HepG2 (cell line): ENCODE data around the gene SLBP. TPM values are rescaled to one million over a fixed set of nuclear protein-coding genes. Genes with fewer than 3 reads are reported as not detected.

ENCODE experiments used
- CBX2 ChIP-seq, 2 experiments: fragments of 200-600 bp in 1 of 2; sonication (generic); formaldehyde crosslinking in 1 of 2; IDR thresholded peaks; 2 replicates each; pipeline versions ENCODE4 v1.7.0 to v1.8.1; 2018 to 2022; ENCODE audit warnings: low read depth in 2 of 2, low read length in 1 of 2, mild to moderate bottlenecking in 1 of 2, missing genetic modification reagents in 1 of 2
- GZF1 ChIP-seq: sonication (generic); formaldehyde crosslinking; IDR thresholded peaks from 2 replicates; pipeline ENCODE4 v1.5.1; 2020; ENCODE audit warnings: mild to moderate bottlenecking, missing genetic modification reagents
- MIER2 ChIP-seq: IDR thresholded peaks from 2 replicates; pipeline ENCODE4 v1.6.1; 2016; ENCODE audit warnings: missing biosample characterization, missing genetic modification reagents
- MYC ChIP-seq: sonication (generic); formaldehyde crosslinking; IDR thresholded peaks from 2 replicates; pipeline ENCODE4 v1.9.0; 2021; ENCODE audit warnings: missing genetic modification reagents, borderline replicate concordance
- PATZ1 ChIP-seq: sonication (generic); formaldehyde crosslinking; IDR thresholded peaks from 2 replicates; pipeline ENCODE4 v1.4.0; 2020; ENCODE audit warnings: missing genetic modification reagents
- RAD21 ChIP-seq: fragments of 450-650 bp; formaldehyde crosslinking; IDR thresholded peaks from 2 replicates; pipeline ENCODE4 v1.5.0; 2020; ENCODE audit warnings: mild to moderate bottlenecking
- RARG ChIP-seq: sonication (generic); formaldehyde crosslinking; IDR thresholded peaks from 2 replicates; pipeline ENCODE4 v1.4.0; 2020; ENCODE audit warnings: low read depth, mild to moderate bottlenecking, missing genetic modification reagents
- SNAPC2 ChIP-seq: sonication (generic); formaldehyde crosslinking; IDR thresholded peaks from 2 replicates; pipeline ENCODE4 v1.8.1; 2022; ENCODE audit warnings: mild to moderate bottlenecking, missing genetic modification reagents
- SRSF9 ChIP-seq: fragments of 200-400 bp; formaldehyde crosslinking; IDR thresholded peaks from 2 replicates; pipeline ENCODE4 v1.6.1; 2018; ENCODE audit warnings: borderline replicate concordance, mild to moderate bottlenecking, low read depth, low read length; ENCODE audit not compliant: insufficient read depth, poor library complexity, severe bottlenecking
- SRY ChIP-seq: sonication (generic); formaldehyde crosslinking; IDR thresholded peaks from 2 replicates; pipeline ENCODE4 v1.8.0; 2022; ENCODE audit warnings: mild to moderate bottlenecking, missing genetic modification reagents
- TARDBP ChIP-seq: sonication (generic); formaldehyde crosslinking; IDR thresholded peaks from 2 replicates; pipeline ENCODE4 v1.8.0; 2022; ENCODE audit warnings: mild to moderate bottlenecking, missing genetic modification reagents
- THAP11 ChIP-seq: IDR thresholded peaks from 2 replicates; pipeline ENCODE4 v1.6.1; 2016; ENCODE audit warnings: missing biosample characterization, missing genetic modification reagents
- ZNF589 ChIP-seq: sonication (generic); formaldehyde crosslinking; conservative IDR thresholded peaks from 2 replicates; pipeline ENCODE4 v1.8.0; 2022; ENCODE audit warnings: mild to moderate bottlenecking, moderate library complexity, missing genetic modification reagents
- ZNF75D ChIP-seq: sonication (generic); formaldehyde crosslinking; IDR thresholded peaks from 2 replicates; pipeline ENCODE4 v1.8.1; 2023; ENCODE audit warnings: missing genetic modification reagents, mild to moderate bottlenecking, borderline replicate concordance
- polyA plus RNA-seq, 8 experiments: library from polyadenylated mRNA; depleted of rRNA in 3 of 8; stranded (reverse) in 7 of 8; unstranded in 1 of 8; fragments of >200 nt; fragmentation: Illumina TruSeq in 4 of 8; extraction: Trizol in 4 of 8; gene quantifications; 2 replicates each; pipeline versions ENCODE4 v1.2.1 to v1.2.3, GENCODE V29; 2011 to 2016; ENCODE audit warnings: low read depth in 4 of 8, missing spikeins in 1 of 8, mixed read lengths in 1 of 8; ENCODE audit not compliant: insufficient read depth in 1 of 8
- total RNA-seq, 5 experiments: library from RNA; depleted of rRNA; stranded (reverse); fragments of >200 nt; fragmentation: Illumina TruSeq; extraction: Trizol; gene quantifications; 2 replicates each; pipeline ENCODE4 v1.2.3, GENCODE V29; 2016; ENCODE audit warnings: low read depth in 1 of 5
- TF ChIP-seq, protein P1 (sequence below): sonication (generic); formaldehyde crosslinking; conservative IDR thresholded peaks from 2 replicates; pipeline ENCODE4 v1.4.0; 2020; ENCODE audit warnings: mild to moderate bottlenecking, missing genetic modification reagents, moderate library complexity
- TF ChIP-seq, protein P2 (sequence below): sonication (generic); formaldehyde crosslinking; conservative IDR thresholded peaks from 2 replicates; pipeline ENCODE4 v1.4.0; 2020; ENCODE audit warnings: missing genetic modification reagents
- TF ChIP-seq, protein P3 (sequence below): IDR thresholded peaks from 2 replicates; pipeline ENCODE4 v1.6.1; 2018; ENCODE audit warnings: missing genetic modification reagents
- TF ChIP-seq, protein P4 (sequence below): sonication (generic); formaldehyde crosslinking; IDR thresholded peaks from 2 replicates; pipeline ENCODE4 v1.8.0; 2022; ENCODE audit warnings: missing genetic modification reagents, mild to moderate bottlenecking, inconsistent platforms, borderline replicate concordance

Gene SLBP
- total and polyA plus RNA-seq, 2 of the 13 experiments (the other 11 are each of a cell fraction or from before 2014, with no cell fraction given) = 43.9 to 104 TPM

DNA sequence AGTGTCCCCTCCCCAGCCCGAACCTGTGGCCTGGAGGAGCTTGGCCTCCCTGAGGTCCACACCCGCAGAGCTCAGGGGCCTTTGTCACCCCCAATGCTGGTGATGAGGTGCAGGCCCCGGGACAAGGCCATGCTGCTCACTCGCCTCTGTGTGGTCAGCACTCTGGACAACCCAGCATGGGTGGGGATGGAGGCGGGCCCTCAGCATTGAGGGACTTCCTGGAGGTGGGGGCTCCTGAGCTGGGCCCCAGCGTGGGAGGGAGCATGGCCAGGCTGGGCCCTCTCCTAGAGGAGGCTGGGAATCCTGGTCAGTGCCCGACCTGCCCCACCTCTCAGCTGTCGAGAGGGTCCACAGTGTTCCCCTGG lies 39.8 kb upstream of the SLBP start (continued):
- TF ChIP-seq, protein P1, sequence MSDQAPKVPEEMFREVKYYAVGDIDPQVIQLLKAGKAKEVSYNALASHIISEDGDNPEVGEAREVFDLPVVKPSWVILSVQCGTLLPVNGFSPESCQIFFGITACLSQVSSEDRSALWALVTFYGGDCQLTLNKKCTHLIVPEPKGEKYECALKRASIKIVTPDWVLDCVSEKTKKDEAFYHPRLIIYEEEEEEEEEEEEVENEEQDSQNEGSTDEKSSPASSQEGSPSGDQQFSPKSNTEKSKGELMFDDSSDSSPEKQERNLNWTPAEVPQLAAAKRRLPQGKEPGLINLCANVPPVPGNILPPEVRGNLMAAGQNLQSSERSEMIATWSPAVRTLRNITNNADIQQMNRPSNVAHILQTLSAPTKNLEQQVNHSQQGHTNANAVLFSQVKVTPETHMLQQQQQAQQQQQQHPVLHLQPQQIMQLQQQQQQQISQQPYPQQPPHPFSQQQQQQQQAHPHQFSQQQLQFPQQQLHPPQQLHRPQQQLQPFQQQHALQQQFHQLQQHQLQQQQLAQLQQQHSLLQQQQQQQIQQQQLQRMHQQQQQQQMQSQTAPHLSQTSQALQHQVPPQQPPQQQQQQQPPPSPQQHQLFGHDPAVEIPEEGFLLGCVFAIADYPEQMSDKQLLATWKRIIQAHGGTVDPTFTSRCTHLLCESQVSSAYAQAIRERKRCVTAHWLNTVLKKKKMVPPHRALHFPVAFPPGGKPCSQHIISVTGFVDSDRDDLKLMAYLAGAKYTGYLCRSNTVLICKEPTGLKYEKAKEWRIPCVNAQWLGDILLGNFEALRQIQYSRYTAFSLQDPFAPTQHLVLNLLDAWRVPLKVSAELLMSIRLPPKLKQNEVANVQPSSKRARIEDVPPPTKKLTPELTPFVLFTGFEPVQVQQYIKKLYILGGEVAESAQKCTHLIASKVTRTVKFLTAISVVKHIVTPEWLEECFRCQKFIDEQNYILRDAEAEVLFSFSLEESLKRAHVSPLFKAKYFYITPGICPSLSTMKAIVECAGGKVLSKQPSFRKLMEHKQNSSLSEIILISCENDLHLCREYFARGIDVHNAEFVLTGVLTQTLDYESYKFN (CRISPR knock-in tag) = peak; percentile 33
- TF ChIP-seq SRY (CRISPR knock-in tag) (0 out of 2 replicates have a peak, but pooled peaks have one; percentile 1), ZNF75D (CRISPR knock-in tag) (no peak), PATZ1 (peak; percentile 99), RAD21 (CRISPR knock-in tag) (no peak), ZNF589 (CRISPR knock-in tag) (no peak), SRSF9 (no peak), CBX2 (IDR thresholded peaks at IDR 0.05; ENCODE audit: low read depth, low read length) (no peak), CBX2 (CRISPR knock-in tag; IDR thresholded peaks at IDR 0.05; ENCODE audit: low read depth) (no peak), TARDBP (CRISPR knock-in tag) (no peak; the same call in 1 of the 2 replicates), MIER2 (CRISPR knock-in tag) (peak; percentile 64; the same call in 1 of the 2 replicates), THAP11 (CRISPR knock-in tag) (peak; percentile 28; the same call in 1 of the 2 replicates), MYC (CRISPR knock-in tag) (peak; percentile 80), RARG (CRISPR knock-in tag) (no peak), GZF1 (no peak), SNAPC2 (CRISPR knock-in tag) (no peak)
- TF ChIP-seq, protein P2, sequence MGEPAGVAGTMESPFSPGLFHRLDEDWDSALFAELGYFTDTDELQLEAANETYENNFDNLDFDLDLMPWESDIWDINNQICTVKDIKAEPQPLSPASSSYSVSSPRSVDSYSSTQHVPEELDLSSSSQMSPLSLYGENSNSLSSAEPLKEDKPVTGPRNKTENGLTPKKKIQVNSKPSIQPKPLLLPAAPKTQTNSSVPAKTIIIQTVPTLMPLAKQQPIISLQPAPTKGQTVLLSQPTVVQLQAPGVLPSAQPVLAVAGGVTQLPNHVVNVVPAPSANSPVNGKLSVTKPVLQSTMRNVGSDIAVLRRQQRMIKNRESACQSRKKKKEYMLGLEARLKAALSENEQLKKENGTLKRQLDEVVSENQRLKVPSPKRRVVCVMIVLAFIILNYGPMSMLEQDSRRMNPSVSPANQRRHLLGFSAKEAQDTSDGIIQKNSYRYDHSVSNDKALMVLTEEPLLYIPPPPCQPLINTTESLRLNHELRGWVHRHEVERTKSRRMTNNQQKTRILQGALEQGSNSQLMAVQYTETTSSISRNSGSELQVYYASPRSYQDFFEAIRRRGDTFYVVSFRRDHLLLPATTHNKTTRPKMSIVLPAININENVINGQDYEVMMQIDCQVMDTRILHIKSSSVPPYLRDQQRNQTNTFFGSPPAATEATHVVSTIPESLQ (CRISPR knock-in tag) = no peak
- TF ChIP-seq, protein P3, sequence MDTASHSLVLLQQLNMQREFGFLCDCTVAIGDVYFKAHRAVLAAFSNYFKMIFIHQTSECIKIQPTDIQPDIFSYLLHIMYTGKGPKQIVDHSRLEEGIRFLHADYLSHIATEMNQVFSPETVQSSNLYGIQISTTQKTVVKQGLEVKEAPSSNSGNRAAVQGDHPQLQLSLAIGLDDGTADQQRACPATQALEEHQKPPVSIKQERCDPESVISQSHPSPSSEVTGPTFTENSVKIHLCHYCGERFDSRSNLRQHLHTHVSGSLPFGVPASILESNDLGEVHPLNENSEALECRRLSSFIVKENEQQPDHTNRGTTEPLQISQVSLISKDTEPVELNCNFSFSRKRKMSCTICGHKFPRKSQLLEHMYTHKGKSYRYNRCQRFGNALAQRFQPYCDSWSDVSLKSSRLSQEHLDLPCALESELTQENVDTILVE = 0 out of 2 replicates have a peak, but pooled peaks have one; percentile 2
- TF ChIP-seq, protein P4, sequence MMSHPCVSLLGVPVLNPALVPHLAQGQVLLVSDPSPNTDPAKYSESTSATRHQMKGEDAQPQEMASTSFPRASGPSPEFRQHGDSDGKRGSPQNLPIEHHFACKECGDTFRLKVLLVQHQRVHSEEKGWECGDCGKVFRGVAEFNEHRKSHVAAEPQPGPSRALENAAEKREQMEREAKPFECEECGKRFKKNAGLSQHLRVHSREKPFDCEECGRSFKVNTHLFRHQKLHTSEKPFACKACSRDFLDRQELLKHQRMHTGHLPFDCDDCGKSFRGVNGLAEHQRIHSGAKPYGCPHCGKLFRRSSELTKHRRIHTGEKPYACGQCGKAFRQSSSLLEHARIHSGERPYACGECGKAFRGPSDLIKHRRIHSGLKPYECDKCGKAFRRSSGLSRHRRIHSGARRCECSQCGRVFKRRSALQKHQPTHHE (CRISPR knock-in tag) = no peak
